Activated CD4-positive, CD25-positive, alpha-beta regulatory T cell (primary cell): ENCODE results near the gene UBE2G1.
"Not testable (repeated sequence)": the region's sequence is repeated elsewhere in the genome, so short reads cannot be mapped to it uniquely, and the experiment has no call there.

Experiments used
- DNase-seq, 4 experiments: peaks; one replicate each; lab custom pipeline; 2025; lab: John Stamatoyannopoulos, UW

UBE2G1 gene

GRCh38 chr17:4375039-4375748 is 8.7 kb upstream of the UBE2G1 start:
- no peak for DNase-seq

DNA sequence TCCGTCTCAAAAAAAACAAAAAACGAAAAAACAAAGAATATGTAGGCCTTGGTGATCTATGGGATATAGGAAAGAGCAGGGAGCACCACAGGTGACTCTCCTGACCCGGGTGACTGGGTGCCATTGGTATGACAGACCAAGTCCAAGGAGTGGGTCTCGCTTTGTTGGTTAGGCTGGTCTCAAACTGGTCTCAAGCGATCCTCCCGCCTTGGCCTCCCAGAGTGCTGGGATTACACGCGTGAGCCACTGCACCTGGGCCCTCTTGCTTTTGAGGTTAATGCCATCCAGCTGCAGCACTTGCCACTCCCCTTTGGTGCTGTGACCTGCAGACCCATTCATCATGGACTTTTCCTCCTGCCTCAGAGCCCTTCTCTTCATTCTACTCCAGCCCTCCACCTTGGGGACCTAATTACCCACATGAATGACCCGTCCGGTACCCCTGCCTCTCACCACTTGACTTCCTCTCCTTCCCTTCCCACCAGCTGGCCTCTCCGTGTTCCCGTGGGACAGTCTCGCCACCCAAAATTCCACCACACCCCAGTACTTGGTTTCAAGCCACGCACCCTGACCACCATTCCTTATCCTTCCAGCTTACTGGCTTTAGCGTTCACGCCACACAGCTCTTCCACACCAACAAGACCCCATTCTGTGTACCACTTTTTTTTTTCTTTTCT is 3.2 kb upstream of the UBE2G1 start:
- DNase-seq: no peak

DNA sequence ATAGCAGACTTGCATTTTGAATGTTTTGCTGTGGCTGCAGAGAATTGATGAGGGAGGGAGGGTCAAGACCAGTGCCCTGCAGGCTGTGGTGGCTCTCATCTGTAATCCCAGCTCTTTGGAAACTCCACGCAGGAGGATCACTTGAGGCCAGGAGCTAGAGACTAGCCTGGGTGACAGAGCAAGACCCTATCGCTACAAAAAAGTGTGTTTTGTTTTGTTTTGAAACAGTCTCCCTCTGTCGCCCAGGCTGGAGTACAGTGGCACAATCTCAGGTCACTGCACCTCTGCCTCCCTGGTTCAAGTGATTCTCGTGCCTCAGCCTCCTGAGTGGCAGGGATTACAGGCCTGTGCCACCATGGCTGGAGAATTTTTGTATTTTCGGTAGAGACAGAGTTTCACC is 1.9 kb upstream of the UBE2G1 start:
- no peak for DNase-seq

DNA sequence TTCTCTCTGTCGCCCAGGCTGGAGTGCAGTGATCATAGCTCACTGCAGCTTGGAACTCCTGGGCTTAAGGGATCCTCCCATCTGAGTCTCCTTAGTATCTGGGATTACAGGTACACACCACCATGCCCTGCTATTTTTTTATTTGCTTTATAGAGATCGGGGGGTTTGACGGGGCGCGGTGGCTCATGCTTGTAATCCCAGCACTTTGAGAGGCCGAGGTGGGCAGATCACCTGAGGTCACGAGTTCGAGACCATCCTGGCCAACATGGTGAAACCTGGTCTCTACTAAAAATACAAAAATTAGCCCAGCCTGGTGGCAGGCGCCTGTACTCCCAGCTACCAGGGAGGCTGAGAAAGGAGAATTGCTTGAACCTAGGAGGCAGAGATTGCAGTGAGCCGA is 702 bp upstream of the UBE2G1 start:
- not testable (repeated sequence) for DNase-seq

- DNase-seq: peak in 3 of 4 experiments; percentile 35 to 44 (median 40)
Observed at GRCh38 chr17:4365628-4366326, 698 bp downstream of the UBE2G1 start.

- peak; percentile 65 to 74 (median 69) for DNase-seq
Observed at GRCh38 chr17:4365103-4365627, 1.3 kb downstream of the UBE2G1 start.

GRCh38 chr17:4364622-4365041 is 1.8 kb downstream of the UBE2G1 start:
- no peak for DNase-seq

- DNase-seq: no peak
Observed at GRCh38 chr17:4362141-4362540, 4.3 kb downstream of the UBE2G1 start.

DNA sequence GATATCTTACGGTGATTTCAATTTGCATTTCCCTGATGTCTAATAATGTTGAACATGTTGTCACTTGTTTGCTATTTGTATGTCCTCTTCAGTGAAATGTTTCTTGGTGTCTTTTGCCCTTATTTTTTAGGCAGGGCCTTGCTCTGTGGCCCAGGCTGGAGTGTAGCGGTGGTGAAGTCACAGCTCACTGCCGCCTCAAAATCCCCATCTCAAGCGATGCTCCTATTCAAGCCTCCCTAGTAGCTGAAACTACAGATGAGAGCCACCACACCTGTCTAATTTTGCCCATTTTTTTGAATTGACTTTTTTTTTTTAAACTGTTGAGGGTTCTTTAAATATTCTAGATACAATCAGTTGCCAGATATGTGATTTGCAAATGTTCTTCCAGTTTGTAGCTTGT is 8.3 kb downstream of the UBE2G1 start:
- no peak for DNase-seq

- DNase-seq: no peak
Observed at GRCh38 chr17:4357671-4358070, 8.8 kb downstream of the UBE2G1 start.

GRCh38 chr17:4357030-4357628 is 9.3 kb downstream of the UBE2G1 start:
- no peak for DNase-seq

DNA sequence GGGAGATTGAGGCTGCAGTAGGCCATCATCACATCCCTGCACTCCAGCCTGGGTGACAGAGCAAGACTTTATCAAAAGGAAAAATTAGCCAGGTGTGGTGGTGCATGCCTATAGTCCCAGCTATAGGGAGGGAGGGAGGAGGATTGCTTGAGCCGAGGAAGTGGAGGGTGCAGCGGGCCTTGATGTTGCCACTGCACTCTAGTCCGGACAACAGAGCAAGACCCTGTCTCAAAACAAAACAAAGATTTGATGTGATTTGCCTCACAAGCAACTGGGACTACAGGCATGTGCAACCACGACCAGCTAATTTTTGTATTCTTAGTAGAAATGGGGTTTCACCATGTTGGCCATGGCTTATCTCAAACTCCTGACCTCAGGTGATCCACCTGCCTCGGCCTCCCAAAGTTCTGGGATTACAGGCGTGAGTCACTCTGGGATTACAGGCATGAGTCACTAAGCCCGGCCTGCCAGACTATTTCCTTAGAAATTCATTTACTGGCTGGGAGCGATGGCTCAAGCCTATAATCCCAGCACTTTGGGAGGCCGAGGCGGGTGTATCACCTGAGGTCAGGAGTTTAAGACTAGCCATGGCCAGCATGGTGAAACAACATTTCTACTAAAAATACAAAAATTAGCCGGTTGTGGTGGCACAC is 11.5 kb downstream of the UBE2G1 start:
- no peak for DNase-seq

GRCh38 chr17:4354206-4354605 is 12.3 kb downstream of the UBE2G1 start:
- no peak for DNase-seq

DNA sequence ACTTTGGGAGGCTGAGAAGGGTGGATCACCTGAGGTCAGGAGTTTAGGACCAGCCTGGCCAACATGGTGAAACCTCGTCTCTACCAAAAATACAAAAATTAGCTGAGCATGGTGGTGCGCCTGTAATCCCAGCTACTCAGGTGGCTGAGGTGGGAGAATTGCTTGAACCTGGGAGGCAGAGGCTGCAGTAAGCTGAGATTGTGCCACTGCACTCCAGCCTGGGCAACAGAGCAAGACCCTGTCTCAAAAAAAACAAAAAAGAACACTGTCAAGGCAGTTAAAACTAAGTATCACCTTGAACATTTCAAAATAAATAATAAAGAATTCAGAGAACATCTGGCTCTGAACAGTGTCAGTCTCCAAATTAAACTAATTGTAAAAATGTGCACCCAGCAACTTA is 16.3 kb downstream of the UBE2G1 start:
- not testable (repeated sequence) for DNase-seq

GRCh38 chr17:4345581-4346252 is 20.8 kb downstream of the UBE2G1 start:
- no peak for DNase-seq

DNA sequence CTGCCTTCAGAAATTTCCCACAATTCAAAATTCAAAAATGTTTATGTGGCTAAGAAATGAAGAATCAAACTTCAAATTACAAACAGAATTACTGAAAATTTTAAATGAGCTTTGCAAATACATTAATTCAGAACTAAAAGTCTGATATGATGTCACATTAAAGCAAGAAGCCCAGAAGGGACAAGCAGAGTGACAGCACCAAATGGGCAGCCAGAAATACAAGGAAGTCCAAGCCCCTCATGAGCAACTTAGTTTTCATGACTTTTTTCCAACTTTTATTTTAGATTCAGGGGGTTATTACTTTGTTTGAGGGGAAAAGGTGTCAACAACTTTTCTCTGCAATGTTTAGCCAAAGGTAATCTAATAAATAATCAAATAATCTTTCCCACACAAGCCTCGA is 21.5 kb downstream of the UBE2G1 start:
- DNase-seq: no peak

- no peak for DNase-seq
Observed at GRCh38 chr17:4342535-4342934, 23.9 kb downstream of the UBE2G1 start.

- DNase-seq: no peak
Observed at GRCh38 chr17:4341616-4341977, 24.9 kb downstream of the UBE2G1 start.

GRCh38 chr17:4340914-4341615 is 25.4 kb downstream of the UBE2G1 start:
- no peak for DNase-seq

DNA sequence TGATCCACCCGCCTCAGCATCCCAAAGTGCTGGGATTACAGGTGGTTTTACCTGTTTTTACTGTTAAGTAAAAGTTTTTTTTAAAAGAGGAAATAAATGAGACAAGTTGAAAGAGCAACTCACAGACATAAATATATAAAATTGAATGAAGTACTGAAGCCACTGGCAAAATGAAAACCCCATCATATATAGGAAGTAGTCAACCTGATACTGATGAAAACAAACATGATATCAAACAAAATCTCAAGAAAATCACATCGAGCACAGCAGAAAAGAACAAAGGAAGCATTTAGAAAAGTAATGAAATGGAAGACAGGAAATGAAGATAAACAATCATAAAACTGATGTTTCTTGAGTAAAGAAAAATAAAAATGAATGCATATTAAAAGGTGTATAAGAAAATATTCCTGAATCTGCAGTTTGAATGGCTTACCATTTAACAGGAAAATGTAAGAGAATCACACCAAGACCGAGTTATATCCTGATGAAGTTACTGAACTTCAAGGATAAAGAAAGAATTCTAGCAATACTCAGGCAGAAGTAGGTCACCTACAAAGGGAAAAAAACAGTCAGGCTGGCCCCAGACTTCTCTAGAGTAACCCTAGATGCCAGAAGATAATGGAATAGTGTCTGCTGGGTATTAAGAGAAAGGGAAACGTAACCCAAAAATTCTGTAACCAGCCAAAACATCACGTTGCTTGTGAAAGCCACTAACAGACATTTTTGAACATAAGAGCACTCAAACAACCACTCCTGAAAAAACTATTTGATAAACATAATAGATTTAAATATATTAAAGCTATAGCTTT is 31.5 kb downstream of the UBE2G1 start:
- no peak for DNase-seq
